SK-N-SH treated with all-trans-retinoic acid at 6 μM for 48 hours (cell line): ENCODE results near the gene PRSS21.

Experiments
- CSDC2 ChIP-seq: fragments of 250-450 bp; sonication (Bioruptor Pico); IDR thresholded peaks from 2 replicates; pipeline ENCODE4 v1.5.0; 2020; ENCODE audit warnings: mild to moderate bottlenecking, moderate library complexity
- ISL1 ChIP-seq: fragments of 250-450 bp; sonication (Bioruptor Pico); IDR thresholded peaks from 2 replicates; pipeline ENCODE4 v2.1.2; 2022; ENCODE audit warnings: mild to moderate bottlenecking, moderate library complexity
- PATZ1 ChIP-seq: fragments of 250-450 bp; sonication (Bioruptor Pico); IDR thresholded peaks from 2 replicates; pipeline ENCODE4 v1.8.0; 2020; ENCODE audit warnings: mild to moderate bottlenecking, moderate library complexity, borderline replicate concordance
- RARB ChIP-seq: fragments of 250-450 bp; sonication (Bioruptor Pico); IDR thresholded peaks from 2 replicates; pipeline ENCODE4 v1.8.0; 2021; ENCODE audit warnings: mild to moderate bottlenecking, moderate library complexity
- ZNF565 ChIP-seq: fragments of 450-650 bp; formaldehyde crosslinking; conservative IDR thresholded peaks from 2 replicates; pipeline ENCODE4 v1.5.0; 2020; ENCODE audit warnings: low read depth, mild to moderate bottlenecking, moderate library complexity
- ZNF8 ChIP-seq: fragments of 450-650 bp; formaldehyde crosslinking; IDR thresholded peaks from 2 replicates; pipeline ENCODE4 v1.5.0; 2020; ENCODE audit warnings: mild to moderate bottlenecking, moderate library complexity

GRCh38 chr16:2830355-2830695 is 13.3 kb downstream of the PRSS21 start:
- no peak for TF ChIP-seq ISL1 (CRISPR knock-in tag)
- TF ChIP-seq ZNF565 = no peak
- TF ChIP-seq PATZ1 = no peak
- TF ChIP-seq RARB (CRISPR knock-in tag) = no peak
- no peak for TF ChIP-seq ZNF8 (CRISPR knock-in tag)
- TF ChIP-seq CSDC2 (CRISPR knock-in tag) = no peak
